ENCODE measurements around the gene SNRPA.

Gene SNRPA

GRCh38 chr19:40739871-40740703 is 10.9 kb upstream of the SNRPA start:
- H3K27me3 ChIP-seq (ENCODE audit: low read depth, low read length): no peaks in the 10 kb centered on the region
- H3K4me1 ChIP-seq (ENCODE audit: control insufficient read depth in 1 of 2, insufficient read depth in 2 of 2, low read length in 2 of 2): peaks cover 0 to 4% of the 10 kb centered on the region in 2 donors
- no peak overlapping the region for H3K4me3 ChIP-seq (ENCODE audit: low read depth in 1 of 2, low read length in 2 of 2)
- H3K9me3 ChIP-seq (ENCODE audit: control insufficient read depth in 1 of 2, low read length in 2 of 2): no peaks in the 10 kb centered on the region
- H3K36me3 ChIP-seq (ENCODE audit: control insufficient read depth in 1 of 2, insufficient read depth in 2 of 2, low read length in 2 of 2): peaks cover 27 to 35% of the 10 kb centered on the region in 2 donors
- no peak overlapping the region for H3K27ac ChIP-seq (ENCODE audit: low read length)

GRCh38 chr19:40740747-40741146 is 10.3 kb upstream of the SNRPA start:
- peaks cover 20 to 29% of the 10 kb centered on the region in 2 donors for H3K36me3 ChIP-seq (ENCODE audit: control insufficient read depth in 1 of 2, insufficient read depth in 2 of 2, low read length in 2 of 2)
- no peaks in the 10 kb centered on the region for H3K9me3 ChIP-seq (ENCODE audit: control insufficient read depth in 1 of 2, low read length in 2 of 2)
- H3K27ac ChIP-seq (ENCODE audit: low read length): no peak overlapping the region
- H3K4me1 ChIP-seq (ENCODE audit: control insufficient read depth in 1 of 2, insufficient read depth in 2 of 2, low read length in 2 of 2): peaks cover 0 to 9% of the 10 kb centered on the region in 2 donors
- no peaks in the 10 kb centered on the region for H3K27me3 ChIP-seq (ENCODE audit: low read depth, low read length)
- no peak overlapping the region for H3K4me3 ChIP-seq (ENCODE audit: low read depth in 1 of 2, low read length in 2 of 2)

DNA sequence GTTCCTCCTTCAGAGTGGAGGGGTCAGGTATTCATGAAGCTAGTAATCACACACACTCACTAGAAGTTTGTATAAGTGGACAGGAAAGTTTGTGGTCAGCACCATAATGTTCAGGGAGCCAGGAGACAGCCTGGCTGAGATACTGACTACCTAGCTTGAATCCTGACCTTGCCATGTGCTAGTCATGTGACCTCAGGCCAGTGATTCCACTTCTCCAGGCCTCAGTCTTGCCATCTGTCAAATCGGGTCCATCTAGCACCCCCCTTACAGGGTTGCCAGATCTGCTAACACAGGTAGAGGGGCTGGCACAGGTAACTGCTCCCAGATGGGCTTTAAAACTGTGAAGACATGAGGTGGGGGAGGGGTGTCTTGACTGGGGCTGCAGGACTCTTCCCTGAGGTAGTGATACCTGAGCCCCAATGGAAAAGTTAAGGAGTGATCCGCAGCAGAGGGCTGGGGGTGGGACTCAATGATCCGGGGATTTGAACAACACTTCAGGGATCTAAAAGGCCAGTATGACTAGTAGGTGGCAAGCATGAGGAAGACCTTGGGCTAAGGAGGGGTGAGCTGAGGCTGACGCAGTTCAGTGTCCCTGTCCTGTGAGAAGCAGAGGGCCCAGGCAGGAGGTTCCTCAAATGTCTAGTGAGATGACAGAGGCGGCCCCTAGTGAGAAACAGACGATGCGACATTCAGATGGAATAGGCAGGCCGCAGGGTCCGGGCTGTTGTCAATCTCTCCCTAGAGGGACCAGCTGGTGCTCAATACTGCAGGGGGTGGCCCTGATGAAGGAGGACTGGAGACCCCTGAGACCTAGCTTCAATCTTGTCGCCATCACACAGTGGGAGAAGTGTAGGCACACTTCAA is 9.2 kb upstream of the SNRPA start:
- no peak overlapping the region for H3K4me3 ChIP-seq (ENCODE audit: low read depth in 1 of 2, low read length in 2 of 2)
- no peaks in the 10 kb centered on the region for H3K27me3 ChIP-seq (ENCODE audit: low read depth, low read length)
- peaks cover 19 to 21% of the 10 kb centered on the region in 2 donors for H3K36me3 ChIP-seq (ENCODE audit: control insufficient read depth in 1 of 2, insufficient read depth in 2 of 2, low read length in 2 of 2)
- peaks cover 0 to 9% of the 10 kb centered on the region in 2 donors for H3K4me1 ChIP-seq (ENCODE audit: control insufficient read depth in 1 of 2, insufficient read depth in 2 of 2, low read length in 2 of 2)
- H3K27ac ChIP-seq (ENCODE audit: low read length): no peak overlapping the region
- H3K9me3 ChIP-seq (ENCODE audit: control insufficient read depth in 1 of 2, low read length in 2 of 2): no peaks in the 10 kb centered on the region

DNA sequence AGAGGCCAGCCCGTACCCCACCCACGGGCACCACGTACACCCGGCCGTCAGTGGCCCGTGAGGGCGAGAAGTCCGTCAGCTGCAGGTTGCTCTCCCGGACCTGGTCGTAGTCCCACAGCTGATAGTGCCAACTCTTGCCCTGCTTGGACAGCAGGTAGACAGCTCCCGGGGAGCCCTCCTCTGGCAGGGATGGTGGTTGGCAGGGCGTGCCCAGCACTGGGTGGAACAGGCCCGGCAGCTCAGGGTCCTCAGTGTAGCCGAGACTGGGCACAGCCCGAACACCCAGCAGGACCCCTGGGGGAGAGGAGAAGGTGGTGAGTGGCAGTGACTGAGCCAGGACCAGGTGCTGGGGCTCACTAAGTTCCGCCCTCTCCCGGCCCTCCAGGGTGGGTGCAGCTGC is 8.5 kb upstream of the SNRPA start:
- Histone ChIP-seq H3K36me3 (ENCODE audit: control insufficient read depth in 1 of 2, insufficient read depth in 2 of 2, low read length in 2 of 2) (peaks cover 12 to 13% of the 10 kb centered on the region in 2 donors), H3K4me1 (ENCODE audit: control insufficient read depth in 1 of 2, insufficient read depth in 2 of 2, low read length in 2 of 2) (peaks cover 0 to 9% of the 10 kb centered on the region in 2 donors), H3K4me3 (ENCODE audit: low read depth in 1 of 2, low read length in 2 of 2) (no peak overlapping the region), H3K9me3 (ENCODE audit: control insufficient read depth in 1 of 2, low read length in 2 of 2) (no peaks in the 10 kb centered on the region), H3K27me3 (ENCODE audit: low read depth, low read length) (no peaks in the 10 kb centered on the region), H3K27ac (ENCODE audit: low read length) (no peak overlapping the region)

- Histone ChIP-seq H3K27me3 (ENCODE audit: low read depth, low read length) (no peaks in the 10 kb centered on the region), H3K27ac (ENCODE audit: low read length) (no peak overlapping the region)
Measured at GRCh38 chr19:40742886-40743285, 8.1 kb upstream of the SNRPA start.

GRCh38 chr19:40743926-40744325 is 7.1 kb upstream of the SNRPA start:
- Histone ChIP-seq H3K27me3 (ENCODE audit: low read depth, low read length) (no peaks in the 10 kb centered on the region), H3K4me1 (ENCODE audit: control insufficient read depth in 1 of 2, insufficient read depth in 2 of 2, low read length in 2 of 2) (peaks cover 0 to 12% of the 10 kb centered on the region in 2 donors), H3K27ac (ENCODE audit: low read length) (no peak overlapping the region), H3K9me3 (ENCODE audit: control insufficient read depth in 1 of 2, low read length in 2 of 2) (no peaks in the 10 kb centered on the region), H3K4me3 (ENCODE audit: low read depth in 1 of 2, low read length in 2 of 2) (no peak overlapping the region), H3K36me3 (ENCODE audit: control insufficient read depth in 1 of 2, insufficient read depth in 2 of 2, low read length in 2 of 2) (peaks cover 9 to 10% of the 10 kb centered on the region in 2 donors)

More at GRCh38 chr19:40742886-40743285, 8.1 kb upstream of the SNRPA start:
- Histone ChIP-seq H3K9me3 (ENCODE audit: control insufficient read depth in 1 of 2, low read length in 2 of 2) (no peaks in the 10 kb centered on the region), H3K36me3 (ENCODE audit: control insufficient read depth in 1 of 2, insufficient read depth in 2 of 2, low read length in 2 of 2) (peaks cover 10% of the 10 kb centered on the region in 2 donors), H3K4me3 (ENCODE audit: low read depth in 1 of 2, low read length in 2 of 2) (no peak overlapping the region), H3K4me1 (ENCODE audit: control insufficient read depth in 1 of 2, insufficient read depth in 2 of 2, low read length in 2 of 2) (peaks cover 0 to 9% of the 10 kb centered on the region in 2 donors)

DNA sequence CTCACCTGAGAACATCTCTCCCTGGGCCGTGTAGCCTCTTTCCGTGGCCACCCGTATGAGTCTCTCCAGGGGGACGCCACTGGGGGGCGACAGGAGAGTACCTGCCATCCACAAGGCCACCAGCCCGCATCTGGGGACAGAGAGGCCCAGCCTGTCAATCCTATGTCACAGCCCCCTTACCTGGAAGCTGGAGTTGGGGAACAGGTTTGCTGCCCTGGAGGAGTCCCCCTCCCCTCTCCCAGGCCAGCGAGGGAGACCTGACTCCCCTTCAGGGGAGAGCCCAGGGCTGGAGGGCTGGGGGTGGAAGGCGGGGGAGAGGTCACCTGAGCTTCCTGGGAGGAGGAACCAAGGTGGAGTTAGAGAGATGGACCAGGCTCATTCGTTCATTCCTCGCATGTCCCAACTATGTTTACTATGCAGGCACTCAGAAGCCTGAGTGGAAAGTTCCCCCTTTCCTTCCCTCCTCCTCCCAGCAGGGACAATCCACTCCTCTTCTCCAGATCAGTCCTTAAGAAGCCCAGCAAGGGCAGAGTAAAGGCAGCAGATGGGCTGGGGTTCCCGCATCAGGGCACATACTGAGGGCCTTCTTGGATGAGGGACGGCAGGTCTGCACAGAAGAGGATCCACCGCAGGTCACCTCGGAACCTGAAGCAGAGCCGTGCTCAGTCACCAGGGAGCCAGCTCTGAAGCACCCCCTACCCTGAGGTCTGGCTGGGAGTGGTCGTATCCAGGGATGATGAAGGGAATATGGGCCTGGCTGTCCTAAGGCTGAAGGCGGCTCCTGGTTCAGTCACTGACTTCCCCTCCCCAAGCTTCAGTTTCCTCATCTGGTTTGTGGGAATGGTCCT is 6.2 kb upstream of the SNRPA start:
- no peaks in the 10 kb centered on the region for H3K9me3 ChIP-seq (ENCODE audit: control insufficient read depth in 1 of 2, low read length in 2 of 2)
- H3K27ac ChIP-seq (ENCODE audit: low read length): no peak overlapping the region
- H3K4me1 ChIP-seq (ENCODE audit: control insufficient read depth in 1 of 2, insufficient read depth in 2 of 2, low read length in 2 of 2): peaks cover 5 to 19% of the 10 kb centered on the region in 2 donors
- H3K4me3 ChIP-seq (ENCODE audit: low read depth in 1 of 2, low read length in 2 of 2): no peak overlapping the region
- H3K36me3 ChIP-seq (ENCODE audit: control insufficient read depth in 1 of 2, insufficient read depth in 2 of 2, low read length in 2 of 2): peaks cover under 1 to 5% of the 10 kb centered on the region in 2 donors
- H3K27me3 ChIP-seq (ENCODE audit: low read depth, low read length): no peaks in the 10 kb centered on the region

- no peak overlapping the region for H3K4me3 ChIP-seq (ENCODE audit: low read depth in 1 of 2, low read length in 2 of 2)
- no peak overlapping the region for H3K27ac ChIP-seq (ENCODE audit: low read length)
- no peaks in the 10 kb centered on the region for H3K36me3 ChIP-seq (ENCODE audit: control insufficient read depth in 1 of 2, insufficient read depth in 2 of 2, low read length in 2 of 2)
- H3K4me1 ChIP-seq (ENCODE audit: control insufficient read depth in 1 of 2, insufficient read depth in 2 of 2, low read length in 2 of 2): peaks cover 8 to 19% of the 10 kb centered on the region in 2 donors
- no peaks in the 10 kb centered on the region for H3K27me3 ChIP-seq (ENCODE audit: low read depth, low read length)
- no peaks in the 10 kb centered on the region for H3K9me3 ChIP-seq (ENCODE audit: control insufficient read depth in 1 of 2, low read length in 2 of 2)
Measured at GRCh38 chr19:40745402-40745780, 5.6 kb upstream of the SNRPA start.

- Histone ChIP-seq H3K27me3 (ENCODE audit: low read depth, low read length) (no peaks in the 10 kb centered on the region), H3K36me3 (ENCODE audit: control insufficient read depth in 1 of 2, insufficient read depth in 2 of 2, low read length in 2 of 2) (peaks cover 0 to 4% of the 10 kb centered on the region in 2 donors), H3K4me3 (ENCODE audit: low read depth in 1 of 2, low read length in 2 of 2) (no peak overlapping the region), H3K9me3 (ENCODE audit: control insufficient read depth in 1 of 2, low read length in 2 of 2) (no peaks in the 10 kb centered on the region), H3K4me1 (ENCODE audit: control insufficient read depth in 1 of 2, insufficient read depth in 2 of 2, low read length in 2 of 2) (peaks cover 8 to 19% of the 10 kb centered on the region in 2 donors), H3K27ac (ENCODE audit: low read length) (no peak overlapping the region)
Measured at GRCh38 chr19:40747536-40747935, 3.5 kb upstream of the SNRPA start.

GRCh38 chr19:40750058-40750873 is 737 bp upstream of the SNRPA start, which contains the start of gene ACTMAP:
Gene ACTMAP, minus strand, starts transcription at chr19:40750477. Its CDS starts 674 bp downstream, at chr19:40749803.
- Histone ChIP-seq H3K4me3 (ENCODE audit: low read depth in 1 of 2, low read length in 2 of 2) (peak within 1 kb of the TSS; percentile 68 to 100), H3K4me1 (ENCODE audit: control insufficient read depth in 1 of 2, insufficient read depth in 2 of 2, low read length in 2 of 2) (peaks cover 8 to 36% of the 10 kb centered on the region in 2 donors), H3K27me3 (ENCODE audit: low read depth, low read length) (no peaks in the 10 kb centered on the region), H3K9me3 (ENCODE audit: control insufficient read depth in 1 of 2, low read length in 2 of 2) (no peaks in the 10 kb centered on the region), H3K27ac (ENCODE audit: low read length) (peak within 1 kb of the TSS; percentile 100), H3K36me3 (ENCODE audit: control insufficient read depth in 1 of 2, insufficient read depth in 2 of 2, low read length in 2 of 2) (peaks cover 0 to 4% of the 10 kb centered on the region in 2 donors)

Data from muscle layer of duodenum (tissue), 2 donors.